ENCODE data around the gene IPO9. TPM values are rescaled to one million over a fixed set of nuclear protein-coding genes. Genes with fewer than 3 reads are reported as not detected.

The IPO9 gene
- total and polyA plus RNA-seq, 2 experiments from 2014 or later: 47.6 to 87.4 TPM

DNA sequence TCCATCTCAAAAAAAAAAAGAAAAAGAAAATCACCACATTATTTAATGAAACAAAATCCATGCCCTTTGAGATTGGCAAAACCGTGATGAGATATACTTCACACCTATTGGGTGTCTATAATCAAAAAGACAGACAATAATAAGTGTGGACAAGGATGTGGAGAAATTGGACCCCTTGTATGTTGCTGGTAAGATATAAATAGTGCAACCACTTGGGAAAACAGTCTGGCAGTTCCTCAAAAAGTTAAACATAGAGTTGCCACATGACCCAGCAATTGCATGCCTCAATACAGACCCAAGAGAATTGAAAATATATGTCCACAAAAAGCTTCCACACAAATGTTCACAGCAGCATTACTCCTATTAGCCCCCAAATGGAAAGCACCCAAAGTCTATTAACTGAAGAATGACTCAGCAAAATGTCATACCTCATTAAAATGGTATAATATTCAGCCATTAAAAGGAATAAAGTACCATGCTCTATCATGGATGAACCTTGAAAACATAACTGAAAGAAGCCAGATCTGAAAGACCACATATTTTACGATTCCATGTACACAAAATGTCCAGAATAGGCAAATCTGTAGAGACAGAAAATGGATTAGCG, 93.1 kb downstream of the IPO9 start (continued):
- TF ChIP-seq, protein P1, sequence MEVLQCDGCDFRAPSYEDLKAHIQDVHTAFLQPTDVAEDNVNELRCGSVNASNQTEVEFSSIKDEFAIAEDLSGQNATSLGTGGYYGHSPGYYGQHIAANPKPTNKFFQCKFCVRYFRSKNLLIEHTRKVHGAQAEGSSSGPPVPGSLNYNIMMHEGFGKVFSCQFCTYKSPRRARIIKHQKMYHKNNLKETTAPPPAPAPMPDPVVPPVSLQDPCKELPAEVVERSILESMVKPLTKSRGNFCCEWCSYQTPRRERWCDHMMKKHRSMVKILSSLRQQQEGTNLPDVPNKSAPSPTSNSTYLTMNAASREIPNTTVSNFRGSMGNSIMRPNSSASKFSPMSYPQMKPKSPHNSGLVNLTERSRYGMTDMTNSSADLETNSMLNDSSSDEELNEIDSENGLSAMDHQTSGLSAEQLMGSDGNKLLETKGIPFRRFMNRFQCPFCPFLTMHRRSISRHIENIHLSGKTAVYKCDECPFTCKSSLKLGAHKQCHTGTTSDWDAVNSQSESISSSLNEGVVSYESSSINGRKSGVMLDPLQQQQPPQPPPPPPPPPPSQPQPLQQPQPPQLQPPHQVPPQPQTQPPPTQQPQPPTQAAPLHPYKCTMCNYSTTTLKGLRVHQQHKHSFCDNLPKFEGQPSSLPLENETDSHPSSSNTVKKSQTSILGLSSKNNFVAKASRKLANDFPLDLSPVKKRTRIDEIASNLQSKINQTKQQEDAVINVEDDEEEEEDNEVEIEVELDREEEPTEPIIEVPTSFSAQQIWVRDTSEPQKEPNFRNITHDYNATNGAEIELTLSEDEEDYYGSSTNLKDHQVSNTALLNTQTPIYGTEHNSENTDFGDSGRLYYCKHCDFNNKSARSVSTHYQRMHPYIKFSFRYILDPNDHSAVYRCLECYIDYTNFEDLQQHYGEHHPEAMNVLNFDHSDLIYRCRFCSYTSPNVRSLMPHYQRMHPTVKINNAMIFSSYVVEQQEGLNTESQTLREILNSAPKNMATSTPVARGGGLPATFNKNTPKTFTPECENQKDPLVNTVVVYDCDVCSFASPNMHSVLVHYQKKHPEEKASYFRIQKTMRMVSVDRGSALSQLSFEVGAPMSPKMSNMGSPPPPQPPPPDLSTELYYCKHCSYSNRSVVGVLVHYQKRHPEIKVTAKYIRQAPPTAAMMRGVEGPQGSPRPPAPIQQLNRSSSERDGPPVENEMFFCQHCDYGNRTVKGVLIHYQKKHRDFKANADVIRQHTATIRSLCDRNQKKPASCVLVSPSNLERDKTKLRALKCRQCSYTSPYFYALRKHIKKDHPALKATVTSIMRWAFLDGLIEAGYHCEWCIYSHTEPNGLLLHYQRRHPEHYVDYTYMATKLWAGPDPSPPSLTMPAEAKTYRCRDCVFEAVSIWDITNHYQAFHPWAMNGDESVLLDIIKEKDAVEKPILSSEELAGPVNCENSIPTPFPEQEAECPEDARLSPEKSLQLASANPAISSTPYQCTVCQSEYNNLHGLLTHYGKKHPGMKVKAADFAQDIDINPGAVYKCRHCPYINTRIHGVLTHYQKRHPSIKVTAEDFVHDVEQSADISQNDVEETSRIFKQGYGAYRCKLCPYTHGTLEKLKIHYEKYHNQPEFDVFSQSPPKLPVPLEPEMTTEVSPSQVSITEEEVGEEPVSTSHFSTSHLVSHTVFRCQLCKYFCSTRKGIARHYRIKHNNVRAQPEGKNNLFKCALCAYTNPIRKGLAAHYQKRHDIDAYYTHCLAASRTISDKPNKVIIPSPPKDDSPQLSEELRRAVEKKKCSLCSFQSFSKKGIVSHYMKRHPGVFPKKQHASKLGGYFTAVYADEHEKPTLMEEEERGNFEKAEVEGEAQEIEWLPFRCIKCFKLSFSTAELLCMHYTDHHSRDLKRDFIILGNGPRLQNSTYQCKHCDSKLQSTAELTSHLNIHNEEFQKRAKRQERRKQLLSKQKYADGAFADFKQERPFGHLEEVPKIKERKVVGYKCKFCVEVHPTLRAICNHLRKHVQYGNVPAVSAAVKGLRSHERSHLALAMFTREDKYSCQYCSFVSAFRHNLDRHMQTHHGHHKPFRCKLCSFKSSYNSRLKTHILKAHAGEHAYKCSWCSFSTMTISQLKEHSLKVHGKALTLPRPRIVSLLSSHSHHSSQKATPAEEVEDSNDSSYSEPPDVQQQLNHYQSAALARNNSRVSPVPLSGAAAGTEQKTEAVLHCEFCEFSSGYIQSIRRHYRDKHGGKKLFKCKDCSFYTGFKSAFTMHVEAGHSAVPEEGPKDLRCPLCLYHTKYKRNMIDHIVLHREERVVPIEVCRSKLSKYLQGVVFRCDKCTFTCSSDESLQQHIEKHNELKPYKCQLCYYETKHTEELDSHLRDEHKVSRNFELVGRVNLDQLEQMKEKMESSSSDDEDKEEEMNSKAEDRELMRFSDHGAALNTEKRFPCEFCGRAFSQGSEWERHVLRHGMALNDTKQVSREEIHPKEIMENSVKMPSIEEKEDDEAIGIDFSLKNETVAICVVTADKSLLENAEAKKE (CRISPR knock-in tag; IDR thresholded peaks at IDR 0.05): no peak
- TF ChIP-seq, protein P2, sequence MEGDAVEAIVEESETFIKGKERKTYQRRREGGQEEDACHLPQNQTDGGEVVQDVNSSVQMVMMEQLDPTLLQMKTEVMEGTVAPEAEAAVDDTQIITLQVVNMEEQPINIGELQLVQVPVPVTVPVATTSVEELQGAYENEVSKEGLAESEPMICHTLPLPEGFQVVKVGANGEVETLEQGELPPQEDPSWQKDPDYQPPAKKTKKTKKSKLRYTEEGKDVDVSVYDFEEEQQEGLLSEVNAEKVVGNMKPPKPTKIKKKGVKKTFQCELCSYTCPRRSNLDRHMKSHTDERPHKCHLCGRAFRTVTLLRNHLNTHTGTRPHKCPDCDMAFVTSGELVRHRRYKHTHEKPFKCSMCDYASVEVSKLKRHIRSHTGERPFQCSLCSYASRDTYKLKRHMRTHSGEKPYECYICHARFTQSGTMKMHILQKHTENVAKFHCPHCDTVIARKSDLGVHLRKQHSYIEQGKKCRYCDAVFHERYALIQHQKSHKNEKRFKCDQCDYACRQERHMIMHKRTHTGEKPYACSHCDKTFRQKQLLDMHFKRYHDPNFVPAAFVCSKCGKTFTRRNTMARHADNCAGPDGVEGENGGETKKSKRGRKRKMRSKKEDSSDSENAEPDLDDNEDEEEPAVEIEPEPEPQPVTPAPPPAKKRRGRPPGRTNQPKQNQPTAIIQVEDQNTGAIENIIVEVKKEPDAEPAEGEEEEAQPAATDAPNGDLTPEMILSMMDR (conservative IDR thresholded peaks at IDR 0.05; ENCODE audit: low read depth in 2 of 2): no peak
- TF ChIP-seq JUNB (IDR thresholded peaks at IDR 0.05; ENCODE audit: unreplicated experiment) (no peak), EZH2 (IDR thresholded peaks at IDR 0.05; ENCODE audit: low read depth, unreplicated experiment) (no peak), EZH2phosphoT487 (IDR thresholded peaks at IDR 0.05; ENCODE audit: unreplicated experiment) (no peak), ZNF114 (CRISPR knock-in tag; IDR thresholded peaks at IDR 0.05) (no peak), STAT1 (IDR thresholded peaks at IDR 0.05; ENCODE audit: unreplicated experiment) (no peak), POLR2AphosphoS5 (IDR thresholded peaks at IDR 0.05; ENCODE audit: low read depth) (no peak), ZNF331 (CRISPR knock-in tag; IDR thresholded peaks at IDR 0.05; ENCODE audit: low read depth) (no peak)
- TF ChIP-seq, protein P3, sequence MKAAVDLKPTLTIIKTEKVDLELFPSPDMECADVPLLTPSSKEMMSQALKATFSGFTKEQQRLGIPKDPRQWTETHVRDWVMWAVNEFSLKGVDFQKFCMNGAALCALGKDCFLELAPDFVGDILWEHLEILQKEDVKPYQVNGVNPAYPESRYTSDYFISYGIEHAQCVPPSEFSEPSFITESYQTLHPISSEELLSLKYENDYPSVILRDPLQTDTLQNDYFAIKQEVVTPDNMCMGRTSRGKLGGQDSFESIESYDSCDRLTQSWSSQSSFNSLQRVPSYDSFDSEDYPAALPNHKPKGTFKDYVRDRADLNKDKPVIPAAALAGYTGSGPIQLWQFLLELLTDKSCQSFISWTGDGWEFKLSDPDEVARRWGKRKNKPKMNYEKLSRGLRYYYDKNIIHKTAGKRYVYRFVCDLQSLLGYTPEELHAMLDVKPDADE (IDR thresholded peaks at IDR 0.05): no peak

Measured in GM23338 (cell line).